ENCODE measurements around the gene LPP.
"Not testable (repeated sequence)": the region's sequence is repeated elsewhere in the genome, so short reads cannot be mapped to it uniquely, and the experiment has no call there.

LPP gene, protein sequence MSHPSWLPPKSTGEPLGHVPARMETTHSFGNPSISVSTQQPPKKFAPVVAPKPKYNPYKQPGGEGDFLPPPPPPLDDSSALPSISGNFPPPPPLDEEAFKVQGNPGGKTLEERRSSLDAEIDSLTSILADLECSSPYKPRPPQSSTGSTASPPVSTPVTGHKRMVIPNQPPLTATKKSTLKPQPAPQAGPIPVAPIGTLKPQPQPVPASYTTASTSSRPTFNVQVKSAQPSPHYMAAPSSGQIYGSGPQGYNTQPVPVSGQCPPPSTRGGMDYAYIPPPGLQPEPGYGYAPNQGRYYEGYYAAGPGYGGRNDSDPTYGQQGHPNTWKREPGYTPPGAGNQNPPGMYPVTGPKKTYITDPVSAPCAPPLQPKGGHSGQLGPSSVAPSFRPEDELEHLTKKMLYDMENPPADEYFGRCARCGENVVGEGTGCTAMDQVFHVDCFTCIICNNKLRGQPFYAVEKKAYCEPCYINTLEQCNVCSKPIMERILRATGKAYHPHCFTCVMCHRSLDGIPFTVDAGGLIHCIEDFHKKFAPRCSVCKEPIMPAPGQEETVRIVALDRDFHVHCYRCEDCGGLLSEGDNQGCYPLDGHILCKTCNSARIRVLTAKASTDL

DNA sequence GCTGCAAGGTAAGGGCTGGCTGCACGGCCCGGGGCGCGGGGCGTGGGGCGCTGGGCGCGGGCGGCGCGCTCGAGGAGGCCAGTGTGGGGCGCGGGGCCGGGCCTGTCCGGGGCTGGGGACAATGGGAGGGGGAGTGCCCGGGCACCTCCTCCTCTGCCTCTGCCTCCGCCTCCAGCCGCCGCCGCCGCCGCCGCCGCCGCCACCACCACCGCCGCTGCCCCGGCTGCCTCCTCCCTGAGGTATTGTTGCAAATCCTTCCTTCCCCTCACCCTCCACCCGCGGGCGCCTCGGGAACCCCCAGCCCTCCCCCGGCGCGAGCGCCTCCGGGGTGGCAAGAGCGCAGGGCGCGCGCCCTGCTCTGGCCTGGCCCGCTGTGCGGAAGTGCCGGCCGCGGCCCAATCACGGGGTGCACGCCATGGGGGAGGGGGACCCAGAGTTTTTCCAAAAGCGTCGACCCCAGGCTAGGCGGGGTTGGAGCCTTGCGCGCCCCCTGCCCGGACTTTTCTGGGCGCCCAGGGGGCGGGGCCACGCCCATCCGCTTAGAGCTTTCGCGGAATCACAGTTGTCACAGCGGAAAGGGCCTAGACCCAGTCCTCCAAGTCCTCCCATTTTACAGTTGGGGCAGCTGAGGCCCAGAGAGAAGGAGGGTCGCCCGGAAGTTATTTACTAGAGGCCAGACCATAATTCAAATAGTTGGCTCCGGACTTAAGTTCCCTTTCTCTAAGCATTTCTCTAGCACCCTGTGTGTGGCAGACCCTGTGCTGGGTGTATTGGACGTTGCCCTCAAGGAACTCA, at the start of gene LPP:
TSS of gene LPP (plus strand) at position 144 of the 795 bp plus-strand sequence. CDS start 251,964 bp downstream, outside the sequence.
- DNase-seq = peak; percentile 56

DNA sequence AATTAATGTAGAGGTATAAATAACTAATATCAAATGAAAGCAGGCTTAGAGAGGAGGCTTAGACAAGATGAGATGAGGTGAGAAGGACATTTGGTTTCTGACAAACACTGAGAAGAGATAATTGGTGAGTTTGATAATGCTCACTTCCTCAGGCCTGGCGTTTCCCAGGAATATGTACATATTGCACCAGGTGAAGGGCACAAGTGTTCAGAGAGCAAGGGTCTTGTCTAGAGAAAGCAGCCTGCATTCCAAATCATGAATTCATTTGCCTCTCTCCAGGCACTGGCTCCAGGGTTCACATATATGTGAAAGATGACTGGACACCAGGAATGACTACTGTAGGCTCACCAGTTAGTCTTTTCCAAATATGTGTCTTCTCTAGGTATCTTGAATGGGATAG, 48.0 kb upstream of the LPP start:
- DNase-seq = no peak

DNA sequence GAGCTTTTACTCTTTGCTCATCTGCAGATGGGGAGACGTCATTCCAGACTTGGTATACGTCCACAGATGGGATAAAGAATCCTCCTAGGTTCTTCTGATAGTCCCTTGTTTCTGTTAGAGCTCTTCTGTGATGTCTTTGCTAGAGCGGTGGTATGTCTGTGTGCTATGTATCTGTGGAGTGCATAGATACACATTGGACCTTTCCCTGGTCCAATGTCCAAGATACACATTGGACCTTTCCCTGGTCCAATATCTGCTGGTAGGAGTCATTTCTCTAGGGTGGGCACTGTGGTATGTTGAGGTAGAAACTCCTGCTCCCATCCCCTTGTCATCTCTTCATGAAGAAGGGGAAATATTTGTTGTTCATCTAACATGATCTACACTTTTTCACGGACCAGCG, 47.5 kb upstream of the LPP start:
- DNase-seq = no peak

DNA sequence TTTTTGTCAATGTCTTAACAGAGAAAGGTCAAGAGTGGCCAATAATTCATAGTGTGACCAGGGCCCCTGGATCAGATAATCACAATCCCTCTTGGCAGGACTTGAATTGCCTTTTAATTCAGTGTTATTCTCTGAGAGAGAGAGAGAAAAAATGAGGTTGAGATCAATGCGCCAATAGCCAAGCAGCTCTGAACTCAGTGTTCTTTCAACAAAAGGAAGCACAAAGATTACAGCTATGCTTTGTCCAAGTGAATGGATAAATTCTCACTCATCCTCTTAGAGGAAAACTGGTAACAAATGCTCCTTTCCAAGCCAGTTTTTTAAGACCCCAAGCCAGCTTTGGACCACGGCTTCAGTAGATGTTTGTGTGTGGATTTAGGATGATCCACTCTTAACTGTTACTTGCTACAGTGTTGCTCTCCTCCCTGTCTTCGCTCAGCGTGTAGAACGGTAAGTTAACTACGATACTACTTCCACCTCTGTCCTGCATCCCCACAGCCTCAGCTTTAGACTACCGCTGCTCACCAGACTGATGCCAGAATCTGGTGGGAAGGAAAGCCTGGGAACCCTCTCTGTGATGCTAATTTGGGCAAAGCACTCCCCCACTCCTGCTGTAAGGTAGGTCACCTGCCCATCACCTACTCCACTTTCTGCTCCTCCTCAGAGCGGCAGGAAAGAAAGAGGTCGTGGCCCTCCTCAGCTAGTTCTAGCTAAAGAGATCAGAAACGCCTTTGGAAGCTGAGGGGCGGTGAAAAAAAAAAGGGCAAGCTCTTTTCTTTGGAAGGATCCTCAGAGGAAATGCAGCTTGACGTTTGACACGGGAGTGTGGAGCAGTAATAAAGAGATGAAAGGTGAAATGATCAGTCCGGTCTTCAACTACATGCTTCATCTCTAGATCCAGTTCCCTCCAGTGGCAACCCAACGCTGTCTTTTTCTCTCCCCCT, 46.8 kb upstream of the LPP start:
- no peak for DNase-seq

DNA sequence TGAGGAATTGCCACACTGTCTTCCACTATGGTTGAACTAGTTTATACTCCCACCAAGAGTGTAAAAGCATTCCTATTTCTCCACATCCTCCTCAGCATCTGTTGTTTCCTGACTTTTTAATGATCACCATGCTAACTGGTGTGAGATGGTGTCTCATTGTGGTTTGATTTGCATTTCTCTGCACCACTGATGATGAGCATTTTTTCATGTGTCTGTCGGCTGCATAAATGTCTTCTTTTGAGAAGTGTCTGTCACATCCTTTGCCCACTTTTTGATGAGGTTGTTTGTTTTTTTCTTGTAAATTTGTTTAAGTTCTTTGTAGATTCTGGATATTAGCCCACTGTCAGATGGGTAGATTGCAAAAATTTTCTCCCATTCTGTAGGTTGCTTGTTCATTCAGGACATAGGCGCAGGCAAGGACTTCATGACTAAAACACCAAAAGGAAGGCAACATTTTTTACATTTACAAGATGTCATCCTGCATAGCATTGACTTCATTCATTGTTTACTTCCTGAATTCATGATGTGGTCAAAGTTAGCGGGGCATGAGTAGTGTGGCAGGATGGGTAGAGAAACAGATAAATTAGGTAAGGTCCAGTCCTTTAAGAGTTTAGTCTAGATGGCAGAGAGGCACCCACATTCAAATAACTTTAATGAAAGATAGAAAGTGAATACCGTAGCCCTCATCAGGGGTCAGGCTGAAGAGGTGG, 45.1 kb upstream of the LPP start:
- no peak for DNase-seq

DNA sequence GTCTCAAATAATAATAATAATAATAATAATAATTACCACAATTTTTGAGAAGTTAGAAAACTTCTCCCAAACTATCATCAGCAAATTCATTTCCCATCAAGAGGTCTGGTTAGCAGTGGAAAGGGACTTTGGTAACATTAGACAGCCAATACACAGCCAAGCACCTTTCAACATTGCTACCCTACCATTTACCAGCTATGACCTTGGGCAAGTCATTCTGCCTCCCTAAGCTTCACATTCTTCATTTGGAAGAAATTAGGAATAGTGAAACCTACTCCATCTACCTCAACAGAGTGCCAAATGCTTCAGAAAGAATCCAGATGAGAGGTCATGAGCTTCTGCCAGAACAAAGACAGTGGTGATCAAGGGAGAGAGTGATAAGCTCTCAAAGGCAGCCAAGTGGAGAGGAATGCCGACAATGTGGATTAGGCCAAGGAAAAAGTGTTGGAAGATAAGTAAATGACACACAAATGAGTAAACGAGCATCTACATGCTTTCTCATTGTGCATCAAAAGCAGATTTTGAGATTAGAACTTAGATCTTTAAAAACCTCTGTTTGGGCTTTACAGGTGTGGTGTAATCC, 42.9 kb upstream of the LPP start:
- no peak for DNase-seq

DNA sequence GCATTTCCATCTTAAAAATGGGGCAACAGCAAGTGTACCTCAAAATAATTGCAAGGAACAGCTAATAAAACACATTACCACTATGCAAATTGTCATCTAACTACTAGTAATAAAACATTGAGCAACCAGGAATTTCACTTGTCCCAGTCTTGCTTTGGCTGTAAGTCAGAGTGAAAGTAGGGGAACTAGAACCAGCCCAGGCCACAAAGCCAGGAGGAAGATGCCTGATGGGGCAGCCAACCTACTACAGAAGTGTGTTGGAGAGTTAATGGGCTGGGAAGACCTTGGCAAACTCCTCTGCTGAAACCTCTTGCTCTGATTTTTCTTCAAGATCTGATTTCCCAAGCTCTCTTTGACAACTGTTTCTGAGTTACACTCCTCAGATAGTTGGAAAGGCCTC, 40.2 kb upstream of the LPP start:
- DNase-seq = no peak

DNA sequence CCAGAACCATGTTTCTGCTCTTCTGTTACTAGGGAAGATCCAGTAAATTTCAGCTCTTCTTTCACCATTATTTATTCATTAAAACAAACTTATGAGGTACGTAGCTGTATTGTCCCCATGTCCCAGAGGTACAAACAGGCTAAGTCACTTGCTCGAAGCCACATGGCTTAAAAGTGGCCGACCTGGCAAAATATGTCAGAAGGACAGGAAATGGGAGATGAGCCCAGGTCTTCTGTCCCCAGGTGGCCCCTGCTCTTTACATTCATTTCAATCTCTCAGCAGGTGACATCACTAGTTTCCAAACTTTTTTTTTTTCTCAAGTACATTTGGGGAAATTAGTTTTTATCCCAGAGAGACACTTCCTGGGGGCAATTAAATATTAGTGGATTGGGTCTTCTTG, 34.1 kb upstream of the LPP start:
- no peak for DNase-seq

DNA sequence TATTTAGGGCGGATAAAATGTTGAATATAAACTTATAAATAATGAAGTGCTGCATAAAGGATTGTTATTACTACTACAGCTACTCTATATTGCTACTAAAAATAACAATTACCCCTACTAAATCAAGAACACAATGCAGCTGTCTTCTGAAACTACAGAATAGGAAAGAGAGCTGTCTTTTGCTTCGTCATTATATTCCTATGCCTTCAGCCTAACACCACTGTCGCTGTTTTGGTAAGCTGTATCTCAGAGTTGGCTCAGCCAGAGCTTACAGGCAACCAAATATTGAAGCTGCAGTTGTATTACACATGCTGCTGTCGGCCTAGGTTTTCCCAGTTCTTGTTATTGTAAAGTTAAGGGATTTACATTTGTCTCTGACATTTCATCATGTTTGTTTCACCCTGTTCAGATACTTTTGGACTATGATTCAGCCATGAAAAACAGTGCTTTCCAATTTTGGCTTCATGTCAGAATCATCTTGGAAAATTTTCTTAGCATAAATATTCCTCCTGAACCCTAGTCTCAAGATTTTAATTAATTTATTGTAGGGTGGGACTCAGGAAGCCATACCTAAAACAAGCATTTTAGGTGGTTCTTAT, 31.3 kb upstream of the LPP start:
- no peak for DNase-seq

DNA sequence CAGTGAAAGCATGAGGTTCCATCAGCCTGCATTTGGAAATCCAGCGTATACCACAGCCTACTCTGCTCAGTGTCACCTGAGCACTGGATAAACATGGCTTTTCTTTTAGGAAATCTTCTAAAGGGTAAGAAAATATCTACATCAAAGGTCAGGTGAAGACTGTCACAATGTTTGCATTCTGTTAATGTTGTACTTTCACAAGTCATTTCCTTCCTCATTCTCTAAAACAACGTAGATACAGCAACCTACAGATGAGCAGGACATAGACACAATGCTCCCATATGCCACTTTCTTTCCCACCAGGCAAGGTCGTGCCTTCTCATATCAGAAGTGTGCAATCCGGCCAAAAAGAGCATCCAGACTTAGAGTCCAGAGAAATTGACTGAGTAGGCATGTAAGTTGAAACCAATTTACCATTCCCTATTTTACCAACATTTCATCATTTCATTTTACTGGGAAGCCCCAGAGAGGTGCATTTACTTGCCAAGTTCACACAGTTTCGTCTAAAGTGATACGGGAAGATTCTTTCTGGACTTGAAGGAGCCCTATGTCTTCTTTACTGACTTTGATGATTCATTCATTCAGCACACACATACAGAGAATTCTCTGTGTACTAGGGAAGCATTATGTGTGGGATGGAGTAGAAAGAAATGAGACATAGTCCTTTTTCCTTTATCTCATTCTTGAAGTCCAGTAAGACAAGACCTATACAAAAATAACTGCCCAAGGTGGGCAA, 30.6 kb upstream of the LPP start:
- no peak for DNase-seq

DNA sequence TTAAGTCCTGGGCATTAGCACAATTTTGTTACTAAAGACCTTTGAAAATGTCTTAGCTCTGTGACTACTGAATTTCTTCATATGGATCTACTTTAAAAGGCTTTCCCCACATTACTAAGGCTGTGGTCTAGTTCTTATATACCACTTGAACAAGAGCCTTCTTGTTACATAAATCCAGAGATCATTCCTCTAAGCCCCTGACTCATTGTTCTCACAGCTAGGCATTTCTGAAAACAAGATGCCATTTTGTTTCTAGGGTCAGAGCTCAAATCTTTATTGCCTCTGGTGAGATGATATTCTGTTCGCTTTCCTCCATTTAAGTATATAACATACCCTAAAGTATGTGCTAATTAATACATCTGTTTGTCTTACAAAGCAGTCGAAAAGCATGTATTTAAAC, 29.8 kb upstream of the LPP start:
- no peak for DNase-seq

DNA sequence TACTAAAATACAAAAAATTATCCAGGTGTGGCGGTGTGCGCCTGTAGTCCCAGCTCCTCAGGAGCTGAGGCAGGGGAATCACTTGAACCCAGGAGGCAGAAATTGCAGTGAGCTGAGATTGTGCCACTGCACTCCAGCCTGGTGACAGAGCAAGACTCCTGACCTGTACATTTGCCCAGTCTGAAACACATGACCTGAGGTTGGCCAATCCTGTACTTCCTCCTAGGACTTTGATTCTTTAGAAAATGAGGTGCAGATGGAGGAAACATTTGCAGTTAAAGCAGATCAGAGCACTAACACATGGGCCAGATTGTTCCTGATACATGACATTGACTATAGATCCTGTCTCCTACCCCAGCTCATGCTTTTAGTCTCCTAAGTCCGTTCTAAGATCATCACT, 28.9 kb upstream of the LPP start:
- DNase-seq = no peak

DNA sequence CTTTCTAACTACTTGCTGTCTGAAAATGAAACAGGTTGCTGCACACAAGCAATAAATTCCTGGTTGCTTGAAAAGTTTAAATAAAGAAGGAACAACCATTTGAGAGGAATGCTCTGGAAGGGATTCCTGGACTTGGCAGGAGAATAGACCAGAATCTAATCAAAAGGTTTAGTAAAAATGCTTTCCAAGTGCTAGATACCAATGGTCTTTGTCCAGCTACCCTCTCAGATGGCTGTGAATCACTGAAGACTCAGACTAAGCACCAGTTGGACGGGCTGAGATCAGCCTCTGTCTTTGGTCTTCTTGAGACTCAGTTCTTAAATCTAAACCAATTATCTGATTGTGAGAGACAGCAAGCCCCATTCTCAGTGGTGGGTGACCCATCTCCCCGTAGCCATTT, 27.7 kb upstream of the LPP start:
- DNase-seq = no peak

DNA sequence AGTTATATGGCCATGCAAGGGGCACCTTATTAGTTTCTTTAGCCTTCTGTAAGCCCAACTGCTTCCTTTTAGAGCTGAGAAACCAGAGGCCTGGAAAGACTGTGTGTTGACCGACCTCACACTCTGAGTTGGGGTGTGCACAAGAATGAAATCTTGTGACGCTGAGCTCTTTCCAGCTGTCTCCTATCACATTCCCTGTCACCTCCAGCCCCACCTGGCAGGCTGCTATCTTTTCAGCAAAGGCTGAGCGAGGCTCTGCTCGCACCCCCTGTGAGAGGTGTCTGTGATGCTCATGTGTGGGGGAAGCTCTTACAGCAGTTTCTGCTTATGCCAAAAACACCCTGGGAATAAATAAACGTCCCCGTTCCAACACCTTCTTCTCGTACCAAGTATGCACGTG, 27.0 kb upstream of the LPP start:
- no peak for DNase-seq

DNA sequence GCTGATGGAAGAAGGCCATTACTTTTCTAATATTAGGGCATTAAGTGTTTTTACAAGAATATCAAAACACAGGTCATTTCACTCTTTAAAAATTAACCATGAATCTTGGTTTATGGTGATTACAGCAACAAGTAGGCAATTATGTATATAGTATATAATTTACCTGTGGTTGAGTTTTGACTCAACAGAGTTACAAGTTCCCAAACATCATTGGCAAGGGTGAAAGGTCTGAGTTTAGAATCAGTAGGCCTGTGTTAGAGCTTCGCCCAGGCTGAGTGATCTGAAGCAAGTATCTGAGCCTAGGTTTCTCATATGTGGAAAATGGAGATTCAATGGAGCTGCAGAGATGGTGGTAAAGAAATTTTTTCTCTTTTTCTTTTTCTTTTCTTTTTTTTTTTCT, 25.1 kb upstream of the LPP start:
- no peak for DNase-seq

DNA sequence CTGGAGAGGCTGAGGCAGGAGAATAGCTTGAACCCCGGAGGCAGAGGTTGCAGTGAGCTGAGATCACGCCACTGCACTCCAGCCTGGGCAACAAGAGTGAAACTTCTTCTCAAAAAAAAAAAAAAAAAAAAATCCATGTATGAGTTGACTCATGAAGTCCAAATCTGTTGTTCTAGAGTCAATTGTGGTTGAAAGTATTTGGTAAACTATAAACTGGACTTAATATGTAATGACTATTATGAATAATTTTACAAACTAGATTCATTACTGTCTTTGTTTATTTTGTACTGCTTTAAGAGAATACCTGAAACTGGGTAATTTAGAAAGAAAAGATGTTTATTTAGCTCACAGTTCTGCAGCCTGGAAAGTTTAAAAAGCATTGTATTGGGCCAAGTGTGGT, 22.9 kb upstream of the LPP start:
- not testable (repeated sequence) for DNase-seq

DNA sequence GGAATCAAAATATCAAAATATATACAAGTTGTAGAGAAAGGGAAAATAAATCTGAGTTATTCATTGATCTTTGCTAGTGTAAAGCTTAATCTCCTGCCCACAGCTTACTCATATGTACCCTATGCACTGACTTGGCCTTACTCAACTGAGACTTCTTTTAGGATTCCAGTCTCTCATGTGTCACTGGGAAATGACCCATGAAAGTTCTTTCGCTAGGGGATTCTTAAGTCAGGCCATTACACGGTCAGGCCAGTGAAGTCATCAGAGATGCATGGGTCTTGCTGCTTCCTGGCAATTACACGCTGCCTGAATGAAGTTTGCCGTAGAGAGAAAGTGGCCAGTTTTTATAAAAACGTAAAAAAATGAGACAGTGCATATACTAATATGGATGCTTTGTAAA, 20.7 kb upstream of the LPP start:
- no peak for DNase-seq

DNA sequence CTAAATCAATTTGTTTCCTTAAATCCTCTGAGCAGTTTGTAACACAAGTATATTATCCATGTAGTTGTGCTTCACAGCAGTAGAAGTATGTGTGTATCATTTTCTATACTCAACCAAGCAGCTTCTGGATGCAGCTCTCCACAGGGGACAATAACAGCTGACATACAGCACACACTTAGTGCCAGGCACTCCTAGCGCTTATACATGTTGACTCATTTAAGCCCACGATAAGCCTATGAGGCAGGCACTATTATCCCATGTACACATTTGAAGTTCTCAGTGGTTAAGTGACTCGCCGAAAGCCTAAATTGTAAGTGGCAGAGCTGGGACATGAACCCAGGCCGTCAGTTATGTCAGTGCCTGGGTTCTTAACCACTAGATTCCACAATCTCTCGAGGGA, 20.3 kb upstream of the LPP start:
- no peak for DNase-seq

DNA sequence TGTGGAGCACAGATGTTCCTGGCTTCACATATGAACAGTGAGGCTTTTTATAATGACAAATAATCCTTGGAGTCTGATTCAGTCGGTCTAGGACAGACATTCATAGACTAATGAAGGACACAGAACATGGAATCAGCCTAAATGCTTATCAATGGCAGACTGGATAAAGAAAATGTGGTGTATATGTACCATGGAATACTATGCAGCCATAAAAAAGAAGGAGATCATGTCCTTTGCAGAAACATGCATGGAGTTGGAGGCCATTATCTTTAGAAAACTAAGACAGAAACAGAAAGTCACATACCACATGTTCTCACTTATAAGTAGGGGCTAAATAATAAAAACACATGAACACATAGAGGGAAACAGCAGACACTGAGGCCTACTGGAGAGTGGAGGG, 19.9 kb upstream of the LPP start:
- no peak for DNase-seq

DNA sequence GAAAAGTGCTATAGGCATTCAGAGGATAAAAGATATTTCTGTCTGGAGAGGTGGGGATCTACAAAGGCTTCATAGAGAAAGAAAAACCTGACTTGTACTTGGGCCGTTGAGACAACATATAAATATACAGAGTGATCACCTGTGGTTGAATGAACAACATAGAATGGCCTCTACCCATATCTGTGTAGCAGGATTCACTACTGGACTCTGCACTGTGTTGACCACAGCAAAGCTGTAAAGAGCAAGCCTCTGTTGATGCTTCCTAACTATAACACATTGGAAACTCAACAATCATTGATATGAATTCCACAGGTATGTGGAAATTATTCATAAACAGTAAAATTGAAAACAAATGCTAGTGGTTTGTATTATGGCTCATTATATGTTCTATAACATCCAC, 19.1 kb upstream of the LPP start:
- no peak for DNase-seq

DNA sequence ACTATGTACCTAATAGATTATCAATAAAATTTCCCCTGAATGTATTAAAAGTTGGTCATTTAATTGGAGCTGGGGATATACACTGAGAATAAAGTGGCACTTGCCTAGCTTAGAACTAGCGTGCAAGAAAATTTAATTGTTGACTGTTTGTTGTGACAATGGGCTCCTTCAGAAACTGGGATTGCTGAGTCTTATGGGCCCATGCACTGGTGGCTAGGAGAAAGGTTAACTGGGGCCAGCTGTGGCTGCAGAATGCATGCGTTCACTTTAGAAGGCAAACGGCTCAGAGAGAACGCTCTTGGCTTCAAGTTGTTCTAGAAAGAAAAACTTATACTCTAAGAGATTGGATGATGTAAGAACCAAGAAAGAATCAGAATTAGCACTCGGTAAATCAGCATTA, 18.7 kb upstream of the LPP start:
- no peak for DNase-seq
